HG03108 (cell line): ENCODE results near the gene AARS2.
"Not testable (repeated sequence)": the region's sequence is repeated elsewhere in the genome, so short reads cannot be mapped to it uniquely, and the experiment has no call there.

ENCODE experiments used
- ATAC-seq: cut with Tn5 transposase; IDR thresholded peaks from one replicate; pipeline ENCODE4 v1.9.1; 2021; ENCODE audit warnings: moderate library complexity; ENCODE audit not compliant: unreplicated experiment

AARS2 gene

GRCh38 chr6:44332585-44332984 is 19.4 kb upstream of the AARS2 start:
- ATAC-seq = no peak

- ATAC-seq = no peak
Observed at GRCh38 chr6:44329858-44330257, 16.7 kb upstream of the AARS2 start.

GRCh38 chr6:44328203-44328602 is 15.1 kb upstream of the AARS2 start:
- ATAC-seq = not testable (repeated sequence)

GRCh38 chr6:44327760-44328159 is 14.6 kb upstream of the AARS2 start:
- no peak for ATAC-seq

- ATAC-seq = no peak
Observed at GRCh38 chr6:44327096-44327495, 13.9 kb upstream of the AARS2 start.

- ATAC-seq = no peak
Observed at GRCh38 chr6:44321210-44321609, 8.1 kb upstream of the AARS2 start.

- not testable (repeated sequence) for ATAC-seq
Observed at GRCh38 chr6:44317136-44317631, 4.0 kb upstream of the AARS2 start.

GRCh38 chr6:44316481-44316880 is 3.3 kb upstream of the AARS2 start:
- ATAC-seq = no peak

- no peak for ATAC-seq
Observed at GRCh38 chr6:44315951-44316350, 2.8 kb upstream of the AARS2 start.

- no peak for ATAC-seq
Observed at GRCh38 chr6:44315516-44315915, 2.4 kb upstream of the AARS2 start.

GRCh38 chr6:44314657-44315056 is 1.5 kb upstream of the AARS2 start:
- ATAC-seq = not testable (repeated sequence)

GRCh38 chr6:44311767-44312166 is 1.4 kb downstream of the AARS2 start:
- ATAC-seq = no peak

- ATAC-seq = no peak
Observed at GRCh38 chr6:44311304-44311703, 1.8 kb downstream of the AARS2 start.

GRCh38 chr6:44310241-44310640 is 2.9 kb downstream of the AARS2 start:
- ATAC-seq = no peak

- ATAC-seq = no peak
Observed at GRCh38 chr6:44309631-44310030, 3.5 kb downstream of the AARS2 start.

GRCh38 chr6:44309092-44309491 is 4.1 kb downstream of the AARS2 start:
- ATAC-seq = no peak

- ATAC-seq = no peak
Observed at GRCh38 chr6:44307217-44307616, 5.9 kb downstream of the AARS2 start.

GRCh38 chr6:44306710-44307109 is 6.4 kb downstream of the AARS2 start:
- no peak for ATAC-seq

- ATAC-seq = no peak
Observed at GRCh38 chr6:44305200-44305725, 7.9 kb downstream of the AARS2 start.

GRCh38 chr6:44304282-44305199 is 8.6 kb downstream of the AARS2 start:
- no peak for ATAC-seq

GRCh38 chr6:44303842-44304241 is 9.3 kb downstream of the AARS2 start:
- ATAC-seq = no peak

GRCh38 chr6:44302856-44303255 is 10.3 kb downstream of the AARS2 start:
- ATAC-seq = no peak
